Umbilical cord (tissue), 2 donors: ENCODE results near the gene MLEC. TPM values are rescaled to one million over a fixed set of nuclear protein-coding genes. Genes with fewer than 3 reads are reported as not detected.
A peak's percentile ranks its signal among the peaks of the same experiment; 100 is the strongest.
"Not testable (repeated sequence)": the region's sequence is repeated elsewhere in the genome, so short reads cannot be mapped to it uniquely, and the experiment has no call there.

Experiments
- DNase-seq: peaks from one replicate; pipeline ENCODE4 v3.0.0-alpha.2; 2015; ENCODE audit warnings: low spot score
- total RNA-seq: library from RNA; depleted of rRNA; stranded (reverse); fragments of >200 nt; gene quantifications from one replicate; pipeline ENCODE4 v1.2.3, GENCODE V29; 2014; ENCODE audit warnings: low replicate concordance; ENCODE audit not compliant: insufficient read depth

The MLEC gene
- total RNA-seq, 1 donor from 2014 or later, result 64.0 TPM

DNA sequence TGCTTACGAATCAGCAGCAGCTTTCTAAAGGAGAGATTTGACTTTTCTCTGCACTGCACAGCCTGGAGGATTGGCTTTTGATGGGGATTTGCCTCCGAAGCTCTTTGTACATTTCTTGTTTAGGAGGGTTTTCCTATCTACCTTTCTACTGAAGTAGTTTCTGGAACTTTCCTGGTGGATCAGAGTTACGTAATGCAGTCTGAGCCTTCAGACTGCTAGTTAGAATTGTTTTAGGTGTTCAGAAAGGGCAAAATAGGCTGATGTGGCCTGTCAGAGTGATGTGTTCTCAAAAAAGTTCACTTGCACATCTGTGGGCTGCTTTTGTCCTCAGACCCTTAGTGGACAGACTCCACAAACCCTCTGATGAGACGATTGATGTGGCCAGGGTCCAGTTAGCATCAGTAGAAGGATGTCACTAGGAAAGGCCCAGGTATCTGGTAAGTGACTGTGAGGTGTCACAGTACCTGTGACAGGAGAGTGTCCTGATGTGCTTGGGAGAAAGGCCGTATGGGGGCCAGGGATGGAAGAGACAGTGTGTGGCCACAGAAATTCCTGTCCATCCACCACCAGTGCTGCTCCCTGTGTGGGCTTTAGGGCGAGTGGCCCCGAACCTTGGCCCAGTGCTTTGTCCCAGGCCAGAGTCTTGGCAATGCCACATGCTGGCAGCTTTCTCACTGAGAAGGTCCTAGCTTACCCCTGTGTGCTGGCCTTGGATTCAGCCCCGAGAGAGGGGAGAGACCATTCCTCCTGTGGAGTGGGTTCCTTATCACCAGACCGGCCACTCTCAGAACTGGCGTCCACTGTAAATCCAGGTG is 34.2 kb downstream of the MLEC start:
- no peak for DNase-seq

DNA sequence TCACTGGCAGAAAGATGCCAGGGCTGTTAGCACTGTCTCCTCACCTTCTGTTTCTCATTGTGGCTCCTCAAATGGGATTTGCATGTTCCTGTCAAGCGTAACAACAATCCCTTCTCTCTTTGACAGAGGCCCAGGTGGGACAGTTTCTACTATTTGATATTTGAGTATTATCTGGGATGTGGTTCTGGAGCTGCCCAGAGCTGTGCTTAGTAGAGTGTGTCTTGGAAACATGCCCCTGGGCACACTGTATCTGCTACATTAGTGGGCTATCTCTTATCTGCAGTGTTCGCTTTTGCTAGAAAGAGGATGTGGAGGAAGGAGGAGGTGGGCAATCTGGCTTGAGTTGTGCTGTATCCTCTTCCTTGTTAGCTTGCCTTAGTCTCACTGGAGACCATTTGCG is 34.9 kb downstream of the MLEC start:
- DNase-seq, result no peak

DNA sequence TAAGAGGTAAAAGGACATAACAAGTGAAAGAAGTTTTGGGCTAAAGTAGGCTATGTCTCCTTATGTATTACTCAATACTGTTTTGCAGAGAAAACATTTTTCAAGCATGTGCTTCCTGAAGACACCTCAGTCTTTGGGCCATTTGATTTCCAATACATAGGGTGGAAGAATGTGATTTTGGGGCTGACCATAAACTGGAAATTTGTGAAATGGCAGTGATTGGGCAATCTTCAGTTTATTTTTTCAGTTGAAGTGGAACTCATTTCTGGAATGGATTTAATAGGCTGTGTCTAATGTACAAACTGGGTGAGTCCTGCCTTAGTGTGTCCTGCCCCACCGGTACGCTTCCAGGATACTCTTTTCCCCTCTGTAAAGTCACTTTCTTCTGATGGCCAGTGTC is 35.8 kb downstream of the MLEC start:
- no peak for DNase-seq

DNA sequence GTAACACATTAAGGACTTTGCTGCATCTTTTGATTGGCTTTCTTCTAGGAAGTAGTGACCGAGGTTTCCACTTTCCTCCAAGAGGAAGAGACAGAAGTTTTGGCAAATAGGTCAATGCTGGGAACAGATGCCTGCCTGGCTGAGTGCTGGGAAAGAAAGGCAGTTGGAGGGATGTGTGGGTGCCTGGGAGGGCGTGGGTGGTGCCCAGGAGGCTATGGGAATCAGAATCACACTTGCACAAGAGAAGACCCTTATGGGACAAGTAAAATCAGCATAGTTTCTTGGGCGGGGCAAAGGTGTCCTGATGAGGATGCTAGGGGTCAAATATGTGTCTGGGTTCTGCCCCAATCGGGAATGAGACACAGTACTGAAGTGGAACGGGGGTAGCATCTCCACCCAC is 37.8 kb downstream of the MLEC start:
- no peak for DNase-seq

DNA sequence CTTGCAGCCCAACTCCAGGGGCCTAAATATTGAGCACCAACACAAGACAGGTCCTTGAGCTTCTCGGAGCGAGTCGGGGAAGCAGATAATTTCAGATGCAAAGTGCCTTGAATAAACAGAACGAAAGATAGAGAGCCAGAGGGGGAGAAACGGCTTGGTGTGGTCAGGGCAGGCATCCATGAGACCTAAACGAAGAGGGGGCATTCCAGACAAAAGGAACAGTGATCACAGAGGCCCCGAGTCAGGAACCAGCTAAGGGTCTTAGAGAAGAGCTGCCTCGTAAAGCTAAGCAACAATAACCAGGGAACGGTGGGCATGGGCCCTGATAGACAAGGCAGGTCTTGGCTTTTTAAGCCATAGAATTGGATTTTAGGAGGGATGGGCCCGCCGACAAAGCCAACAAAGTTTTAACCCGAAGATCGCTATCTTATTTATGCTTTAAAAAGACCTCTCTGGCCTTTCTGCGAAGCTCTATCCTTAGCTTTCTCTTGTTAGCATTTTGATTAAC is 38.3 kb downstream of the MLEC start:
- no peak for DNase-seq

DNA sequence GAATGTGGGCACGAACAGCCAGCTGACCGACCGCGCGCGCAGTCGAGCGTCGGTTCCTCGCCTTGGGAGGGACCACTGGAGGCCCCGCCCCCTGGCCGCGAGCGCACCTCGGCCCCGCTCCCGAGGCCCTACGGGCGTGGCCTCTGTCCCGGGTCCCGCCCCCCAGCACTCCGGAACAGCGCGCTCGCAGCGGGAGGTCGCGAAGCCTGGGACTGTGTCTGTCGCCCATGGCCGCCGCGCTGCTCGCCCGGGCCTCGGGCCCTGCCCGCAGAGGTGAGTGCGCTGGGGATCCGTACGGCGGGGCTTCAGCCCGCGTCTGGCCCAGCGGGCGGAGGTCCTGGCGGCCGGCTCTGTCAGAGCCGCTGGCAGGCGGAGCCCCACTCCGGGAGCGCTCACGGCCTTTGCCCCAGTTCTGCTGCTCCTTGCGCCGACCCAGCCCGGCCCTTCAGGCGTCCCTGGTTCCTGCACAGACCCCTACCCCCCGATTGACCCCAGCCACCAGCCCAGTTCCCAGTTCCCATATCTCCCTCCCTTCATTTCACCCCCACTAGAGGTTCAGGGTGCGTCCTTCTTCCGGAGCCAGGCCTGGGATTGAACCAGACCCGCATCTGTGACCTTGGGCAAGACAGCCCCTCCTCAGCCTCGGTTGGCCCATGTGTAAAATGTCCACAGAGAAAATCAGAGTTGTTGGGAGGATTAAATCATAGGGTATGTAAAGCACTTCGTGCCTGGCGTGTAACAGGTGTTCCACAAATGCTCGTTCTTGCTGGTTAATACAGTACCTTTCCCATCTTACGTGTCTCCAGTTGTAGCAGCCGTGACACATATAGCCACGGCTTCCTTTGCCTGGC is 38.9 kb downstream of the MLEC start, which contains the start of gene ACADS:
Gene ACADS (plus strand): TSS at position 168 of the 851 bp plus-strand sequence. CDS start 60 bp downstream, at position 228.
- peak; percentile 87 for DNase-seq

DNA sequence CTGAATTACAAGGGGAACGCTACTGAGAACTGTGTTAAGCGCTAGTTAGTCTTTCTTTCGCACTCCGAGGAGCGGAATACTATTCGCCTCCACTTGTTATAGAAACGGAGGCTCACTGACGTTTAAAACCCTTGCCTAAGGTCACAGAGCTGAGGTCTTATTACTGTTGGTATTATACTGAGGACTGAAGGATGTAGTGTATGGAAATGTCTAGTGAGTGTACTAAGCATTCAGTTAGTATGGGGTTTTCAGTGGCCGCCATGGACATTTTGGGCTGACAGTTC is 39.5 kb downstream of the MLEC start:
- DNase-seq, result no peak

DNA sequence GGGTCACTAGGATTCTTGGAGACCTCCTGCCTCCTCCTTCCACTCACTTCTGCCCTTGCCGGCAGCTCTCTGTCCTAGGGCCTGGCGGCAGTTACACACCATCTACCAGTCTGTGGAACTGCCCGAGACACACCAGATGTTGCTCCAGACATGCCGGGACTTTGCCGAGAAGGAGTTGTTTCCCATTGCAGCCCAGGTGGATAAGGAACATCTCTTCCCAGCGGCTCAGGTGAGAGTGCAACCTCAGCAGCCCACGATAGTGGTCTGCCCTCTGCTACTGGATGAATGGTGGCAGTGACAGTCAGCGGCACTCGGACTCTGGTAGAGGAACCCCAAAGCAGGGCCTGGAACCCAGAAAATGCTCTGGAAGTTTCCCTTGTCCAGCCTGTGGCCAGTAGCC is 40.0 kb downstream of the MLEC start:
- DNase-seq, result no peak

DNA sequence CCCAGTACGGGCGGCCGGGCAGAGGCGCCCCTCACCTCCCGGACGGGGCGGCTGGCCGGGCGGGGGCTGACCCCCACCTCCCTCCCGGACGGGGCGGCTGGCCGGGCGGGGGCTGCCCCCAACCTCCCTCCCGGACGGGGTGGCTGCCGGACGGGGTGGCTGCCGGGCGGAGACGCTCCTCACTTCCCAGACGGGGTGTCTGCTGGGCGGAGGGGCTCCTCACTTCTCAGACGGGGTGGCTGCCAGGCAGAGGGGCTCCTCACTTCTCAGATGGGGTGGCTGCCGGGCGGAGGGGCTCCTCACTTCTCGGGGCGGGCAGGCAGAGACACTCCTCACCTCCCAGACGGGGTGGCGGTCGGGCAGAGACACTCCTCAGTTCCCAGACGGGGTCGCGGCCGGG is 45.2 kb downstream of the MLEC start:
- not testable (repeated sequence) for DNase-seq

DNA sequence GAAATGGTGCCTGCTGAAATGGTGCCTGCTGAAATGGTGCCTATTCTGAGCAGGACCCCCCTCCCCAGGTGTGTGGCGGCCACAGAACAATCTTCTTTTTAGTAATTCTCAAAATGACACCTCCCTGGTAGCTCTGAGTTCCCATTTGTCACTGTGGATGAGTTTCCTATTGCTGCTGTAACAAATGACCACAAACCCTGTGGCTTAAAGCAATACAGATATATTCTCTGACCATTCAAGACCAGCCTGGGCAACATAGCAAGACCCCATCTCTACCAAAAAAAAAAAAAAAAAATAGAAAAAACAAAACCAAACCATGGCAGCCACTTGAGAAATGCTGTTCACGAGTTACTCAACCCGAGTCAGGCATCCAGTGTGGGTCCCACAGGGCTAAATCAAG is 46.6 kb downstream of the MLEC start:
- DNase-seq, result no peak

DNA sequence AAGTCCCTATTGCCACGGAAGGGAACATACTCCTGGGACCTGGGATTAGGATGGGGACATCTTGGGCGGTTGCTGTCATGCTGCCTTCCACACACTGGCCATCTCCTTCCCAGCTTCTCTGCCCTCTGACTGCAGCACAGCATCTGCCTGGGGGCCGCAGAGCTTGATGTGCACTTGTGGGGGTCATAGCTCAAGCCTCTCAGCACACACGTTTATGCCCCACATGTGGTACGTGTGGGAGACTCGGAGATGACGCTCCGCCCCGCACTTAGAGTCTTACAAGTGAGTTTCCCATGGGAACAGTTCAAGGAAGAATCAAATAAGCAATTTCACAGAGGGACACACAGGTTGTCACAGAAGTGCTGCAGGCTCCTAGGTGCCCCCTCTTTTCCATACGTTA is 47.3 kb downstream of the MLEC start:
- no peak for DNase-seq

DNA sequence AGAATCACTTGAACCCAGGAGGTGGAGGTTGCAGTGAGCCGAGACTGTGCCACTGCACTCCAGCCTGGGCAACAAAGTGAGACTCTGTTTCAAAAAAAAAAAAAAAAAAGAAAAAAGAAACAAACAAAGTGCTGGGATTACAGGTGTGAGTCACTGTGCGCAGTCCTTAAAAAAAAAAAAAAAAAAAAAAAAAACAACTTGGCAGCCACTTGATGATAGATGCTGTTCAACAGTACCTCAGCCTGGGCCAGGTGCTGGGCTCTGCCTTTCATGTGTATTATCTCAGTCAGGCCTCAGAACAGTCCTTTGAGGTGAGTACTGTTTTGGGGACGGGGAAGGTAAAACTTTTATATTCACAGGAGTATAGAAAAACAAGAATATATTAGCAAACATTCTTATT is 48.2 kb downstream of the MLEC start:
- no peak for DNase-seq

DNA sequence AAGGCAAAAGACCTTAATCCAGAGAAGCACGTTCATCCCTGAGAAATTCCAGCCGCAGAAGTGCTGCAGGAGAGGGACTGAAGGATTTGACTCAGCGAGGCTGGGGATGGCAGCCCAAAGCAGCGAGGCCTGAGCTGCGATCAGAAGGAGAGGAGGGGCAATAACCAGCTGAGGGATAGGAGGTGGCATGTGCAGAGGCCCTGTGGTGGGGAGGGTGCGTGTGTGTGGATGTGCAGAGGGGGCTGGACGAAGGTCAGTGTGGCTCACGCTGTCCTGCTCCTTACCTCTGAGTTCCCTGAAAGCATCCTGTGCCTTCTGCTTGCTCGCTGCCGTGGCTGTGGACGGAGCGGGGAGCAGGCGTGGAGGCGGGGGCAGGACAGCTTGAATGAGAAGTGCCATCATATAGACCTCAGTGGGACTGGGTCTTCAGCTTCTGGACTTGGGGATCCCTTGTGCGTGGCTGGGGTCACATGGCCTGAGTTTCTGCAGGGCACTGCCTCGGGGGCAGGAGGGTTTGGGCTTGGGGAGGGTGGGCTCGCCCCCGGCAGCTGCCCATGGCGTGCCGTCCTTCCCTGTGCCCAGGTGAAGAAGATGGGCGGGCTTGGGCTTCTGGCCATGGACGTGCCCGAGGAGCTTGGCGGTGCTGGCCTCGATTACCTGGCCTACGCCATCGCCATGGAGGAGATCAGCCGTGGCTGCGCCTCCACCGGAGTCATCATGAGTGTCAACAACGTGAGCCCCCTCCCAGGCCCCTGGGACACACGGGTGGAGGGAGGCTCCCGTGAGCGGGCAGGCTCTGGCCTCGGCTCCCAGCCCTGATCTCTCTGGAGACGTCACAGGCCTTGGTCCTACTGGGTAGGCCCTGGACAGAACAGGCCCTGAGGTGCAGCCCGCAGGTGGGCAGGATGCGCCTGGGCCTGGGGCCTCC is 49.7 kb downstream of the MLEC start:
- DNase-seq, result no peak

DNA sequence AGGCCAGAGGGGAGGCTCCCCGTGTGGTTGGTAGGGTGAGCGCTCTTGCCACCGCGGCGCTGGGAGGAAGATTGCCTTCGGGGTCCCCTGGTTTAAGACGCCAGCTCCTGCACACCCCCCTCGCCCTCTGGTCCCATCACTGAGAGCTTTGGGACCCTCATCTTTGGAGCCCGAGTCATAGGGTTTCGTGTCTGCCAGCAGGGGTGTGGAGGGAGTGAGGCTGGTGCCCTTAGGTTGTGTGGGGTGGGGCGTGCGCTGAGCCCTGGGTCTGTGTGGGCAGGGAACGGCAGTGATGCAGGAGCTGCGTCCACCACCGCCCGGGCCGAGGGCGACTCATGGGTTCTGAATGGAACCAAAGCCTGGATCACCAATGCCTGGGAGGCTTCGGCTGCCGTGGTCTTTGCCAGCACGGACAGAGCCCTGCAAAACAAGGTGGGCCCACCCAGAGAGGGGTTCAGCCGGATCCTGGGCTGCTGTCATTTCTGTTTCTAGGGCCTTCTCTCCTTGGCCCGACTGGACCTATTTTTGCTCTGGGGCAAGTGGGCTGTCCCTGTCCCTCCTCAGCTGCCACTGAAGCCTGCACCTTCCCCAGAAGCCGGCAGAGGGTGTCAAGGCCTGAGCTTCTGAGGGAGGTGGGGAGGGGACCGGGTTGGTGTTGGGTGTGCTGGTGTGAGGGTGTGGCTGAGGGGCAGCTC is 50.8 kb downstream of the MLEC start:
- DNase-seq, result no peak

DNA sequence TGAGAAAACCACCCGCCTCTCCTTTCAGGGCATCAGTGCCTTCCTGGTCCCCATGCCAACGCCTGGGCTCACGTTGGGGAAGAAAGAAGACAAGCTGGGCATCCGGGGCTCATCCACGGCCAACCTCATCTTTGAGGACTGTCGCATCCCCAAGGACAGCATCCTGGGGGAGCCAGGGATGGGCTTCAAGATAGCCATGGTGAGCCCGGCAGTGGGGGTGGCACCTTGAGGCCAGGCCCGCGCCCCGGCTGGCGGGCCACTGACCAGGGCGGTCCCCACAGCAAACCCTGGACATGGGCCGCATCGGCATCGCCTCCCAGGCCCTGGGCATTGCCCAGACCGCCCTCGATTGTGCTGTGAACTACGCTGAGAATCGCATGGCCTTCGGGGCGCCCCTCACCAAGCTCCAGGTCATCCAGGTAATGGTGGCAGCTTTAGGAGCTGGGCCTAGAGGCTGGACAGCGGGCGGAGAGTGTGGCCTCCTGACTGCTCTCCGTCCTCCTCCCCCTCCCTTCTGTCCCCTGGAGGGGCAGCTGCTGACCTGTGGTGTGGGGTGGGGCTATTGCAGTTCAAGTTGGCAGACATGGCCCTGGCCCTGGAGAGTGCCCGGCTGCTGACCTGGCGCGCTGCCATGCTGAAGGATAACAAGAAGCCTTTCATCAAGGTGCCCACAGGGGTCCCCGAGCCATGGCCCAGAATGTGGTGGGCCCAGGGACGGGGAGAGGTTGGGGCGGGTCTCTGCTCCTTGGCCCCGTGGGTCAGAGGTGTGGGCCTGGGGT is 51.5 kb downstream of the MLEC start:
- no peak for DNase-seq

DNA sequence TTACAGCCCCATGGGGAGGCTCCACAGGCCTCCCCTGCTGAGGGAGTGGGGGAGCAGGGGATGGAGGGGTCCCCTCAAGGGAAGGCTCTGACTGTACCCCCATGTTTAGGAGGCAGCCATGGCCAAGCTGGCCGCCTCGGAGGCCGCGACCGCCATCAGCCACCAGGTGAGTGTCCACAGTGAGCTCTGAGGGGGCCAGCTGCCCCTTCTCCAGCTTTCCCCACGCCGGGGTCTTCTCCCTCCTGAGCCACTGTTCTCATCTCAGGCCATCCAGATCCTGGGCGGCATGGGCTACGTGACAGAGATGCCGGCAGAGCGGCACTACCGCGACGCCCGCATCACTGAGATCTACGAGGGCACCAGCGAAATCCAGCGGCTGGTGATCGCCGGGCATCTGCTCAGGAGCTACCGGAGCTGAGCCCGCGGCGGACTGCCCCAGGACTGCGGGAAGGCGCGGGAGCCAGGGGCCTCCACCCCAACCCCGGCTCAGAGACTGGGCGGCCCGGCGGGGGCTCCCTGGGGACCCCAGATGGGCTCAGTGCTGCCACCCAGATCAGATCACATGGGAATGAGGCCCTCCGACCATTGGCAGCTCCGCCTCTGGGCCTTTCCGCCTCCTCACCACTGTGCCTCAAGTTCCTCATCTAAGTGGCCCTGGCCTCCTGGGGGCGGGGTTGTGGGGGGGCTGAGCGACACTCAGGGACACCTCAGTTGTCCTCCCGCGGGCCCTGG is 52.2 kb downstream of the MLEC start:
- DNase-seq, result no peak

DNA sequence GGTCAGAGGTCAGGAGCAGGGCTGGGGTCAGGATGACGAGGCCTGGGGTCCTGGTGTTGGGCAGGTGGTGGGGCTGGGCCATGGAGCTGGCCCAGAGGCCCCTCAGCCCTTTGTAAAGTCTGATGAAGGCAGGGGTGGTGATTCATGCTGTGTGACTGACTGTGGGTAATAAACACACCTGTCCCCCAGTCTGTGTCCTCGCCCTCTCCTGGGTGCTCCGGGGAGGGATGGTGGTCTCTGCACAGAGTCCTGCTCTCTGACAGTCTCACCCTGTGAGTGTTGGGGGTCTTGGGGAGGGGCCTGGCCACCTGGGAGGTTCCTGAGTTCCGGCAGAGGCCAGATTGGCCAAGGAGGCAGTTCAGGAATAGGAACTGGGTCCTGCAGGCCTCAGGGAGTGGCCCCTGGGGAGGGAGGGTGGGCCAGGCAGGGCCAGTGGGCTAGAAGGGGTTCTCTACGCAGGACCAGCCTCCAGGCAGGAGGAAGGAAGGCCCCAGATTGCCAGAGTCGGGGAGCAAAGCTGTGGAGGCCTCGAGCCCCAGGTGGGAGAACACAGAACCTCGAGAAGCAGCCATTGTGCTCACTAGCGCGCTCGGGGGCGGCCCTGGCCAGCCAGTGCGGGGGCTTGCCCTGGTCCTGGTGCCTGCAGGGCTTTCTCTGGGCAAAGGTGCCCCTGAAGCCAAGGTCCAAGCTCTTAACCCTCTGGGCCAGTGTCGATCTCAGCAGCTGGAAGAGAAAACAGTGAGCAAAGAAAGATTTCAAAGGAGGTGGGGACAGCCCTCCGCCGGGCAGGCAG is 53.1 kb downstream of the MLEC start:
- no peak for DNase-seq

DNA sequence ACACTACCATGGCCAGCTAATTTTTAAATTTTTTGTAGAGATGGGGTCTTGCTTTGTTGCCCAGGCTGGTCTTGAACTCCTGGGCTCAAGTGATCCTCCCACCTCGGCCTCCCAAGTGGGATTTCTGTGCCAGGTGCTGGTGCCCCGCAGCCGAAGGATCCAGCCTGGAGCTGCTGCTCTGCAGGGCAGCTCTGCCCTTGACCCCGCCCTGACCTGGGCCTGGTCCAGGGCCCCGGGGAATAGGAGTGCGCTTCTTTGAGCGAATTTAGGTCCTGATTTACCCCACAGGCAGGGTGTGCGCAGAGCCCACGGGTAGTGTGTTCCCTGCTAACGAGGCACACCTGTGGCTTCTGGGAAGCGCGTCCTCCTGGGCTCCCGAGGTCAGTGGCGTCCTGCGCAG is 53.9 kb downstream of the MLEC start:
- no peak for DNase-seq
